Measurements from ENCODE around the gene CRX.

DNA sequence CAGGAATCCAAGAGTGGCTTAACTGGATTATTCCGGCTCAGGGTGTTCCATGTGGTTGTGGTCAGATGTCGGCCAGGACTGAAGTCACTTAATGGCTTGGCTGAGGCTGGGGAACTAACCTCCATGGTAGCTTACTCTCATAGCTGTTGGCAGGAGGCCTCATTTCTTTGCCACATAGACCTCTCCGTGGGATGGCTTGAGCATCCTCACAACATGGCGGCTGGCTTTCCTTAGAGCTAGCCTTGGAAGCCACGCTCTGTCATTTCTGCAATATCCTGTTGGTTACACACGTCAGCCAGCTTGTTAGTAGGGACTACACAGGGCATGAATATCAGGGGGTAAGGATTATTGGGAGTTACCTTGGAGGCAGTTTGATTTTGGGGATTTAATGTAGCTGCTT lies 5.1 kb downstream of the CRX start:
- TF ChIP-seq CTCF (IDR thresholded peaks at IDR 0.05), result no peak
- TF ChIP-seq EZH2 (IDR thresholded peaks at IDR 0.05), result no peak
- TF ChIP-seq EZH2phosphoT487 (IDR thresholded peaks at IDR 0.05), result no peak

All from neural progenitor cell (in vitro differentiated cells).